Stimulated activated CD4-positive, alpha-beta T cell treated with anti-CD3 and anti-CD28 coated beads, TNF-alpha, amount 100 ng/mL, for 1 hour (primary cell): ENCODE measurements around the gene UBE2R2.
"Not testable (repeated sequence)": the region's sequence is repeated elsewhere in the genome, so short reads cannot be mapped to it uniquely, and the experiment has no call there.

Experiments
- DNase-seq, 3 donors: peaks; one replicate each; pipeline ENCODE4 v3.0.0-alpha.2; 2020; ENCODE audit warnings: low read depth in 3 of 3, low spot score in 1 of 3

The UBE2R2 gene

GRCh38 chr9:33798545-33798944 lies 18.4 kb upstream of the UBE2R2 start:
- no peak for DNase-seq

GRCh38 chr9:33799928-33800704 lies 16.8 kb upstream of the UBE2R2 start:
- DNase-seq, result no peak

GRCh38 chr9:33800886-33801285 lies 16.1 kb upstream of the UBE2R2 start:
- DNase-seq, result no peak

GRCh38 chr9:33801943-33802500 lies 14.9 kb upstream of the UBE2R2 start:
- not testable (repeated sequence) for DNase-seq

- DNase-seq, result not testable (repeated sequence)
Observed at GRCh38 chr9:33804196-33804595, 12.8 kb upstream of the UBE2R2 start.

GRCh38 chr9:33807156-33807555 lies 9.8 kb upstream of the UBE2R2 start:
- DNase-seq, result not testable (repeated sequence)

GRCh38 chr9:33808979-33809322 lies 8.0 kb upstream of the UBE2R2 start:
- DNase-seq, result not testable (repeated sequence)

- DNase-seq, result no peak
Observed at GRCh38 chr9:33809506-33809905, 7.5 kb upstream of the UBE2R2 start.

GRCh38 chr9:33813712-33814641 lies 3.0 kb upstream of the UBE2R2 start:
- no peak for DNase-seq

- no peak for DNase-seq
Observed at GRCh38 chr9:33815781-33816180, 1.2 kb upstream of the UBE2R2 start.

- peak in 1 of 3 donors; percentile 39 for DNase-seq
Observed at GRCh38 chr9:33817327-33818166, 587 bp downstream of the UBE2R2 start.

GRCh38 chr9:33818167-33818846 lies 1.3 kb downstream of the UBE2R2 start:
- peak in 2 of 3 donors; percentile 8 to 23 for DNase-seq

- DNase-seq, result no peak
Observed at GRCh38 chr9:33818847-33819500, 2.0 kb downstream of the UBE2R2 start.

GRCh38 chr9:33820231-33820745 lies 3.3 kb downstream of the UBE2R2 start:
- no peak for DNase-seq

- DNase-seq, result no peak
Observed at GRCh38 chr9:33823801-33824200, 6.8 kb downstream of the UBE2R2 start.

GRCh38 chr9:33827285-33827684 lies 10.3 kb downstream of the UBE2R2 start:
- not testable (repeated sequence) for DNase-seq

GRCh38 chr9:33829641-33830230 lies 12.8 kb downstream of the UBE2R2 start:
- not testable (repeated sequence) for DNase-seq

GRCh38 chr9:33835625-33836260 lies 18.8 kb downstream of the UBE2R2 start:
- no peak for DNase-seq

GRCh38 chr9:33836261-33836660 lies 19.3 kb downstream of the UBE2R2 start:
- not testable (repeated sequence) for DNase-seq
